Body of pancreas (tissue), 4 donors: Measurements from ENCODE around the gene DUS2. TPM values are rescaled to one million over a fixed set of nuclear protein-coding genes. Genes with fewer than 3 reads are reported as not detected.

Experiments
- ATAC-seq: fragments of 150-250 bp; one replicate; pipeline ENCODE4 v1.9.1; 2016
- DNase-seq, 4 donors: peaks; one replicate each; pipeline ENCODE4 v3.0.0-alpha.2; 2019
- H3K27ac ChIP-seq, 4 donors: fragments of 200-600 bp; sonication (generic); 1 replicate in 3 of 4; 2 replicates in 1 of 4; pipeline versions ENCODE4 v1.5.1 to v1.6.1; 2016 to 2019; ENCODE audit warnings: mild to moderate bottlenecking in 1 of 4, mixed read lengths in 1 of 4, moderate library complexity in 1 of 4
- H3K27me3 ChIP-seq, 2 donors: fragments of 200-600 bp; sonication (generic); one replicate each; pipeline ENCODE4 v1.6.0; 2016; ENCODE audit warnings: mild to moderate bottlenecking in 1 of 2
- H3K36me3 ChIP-seq, 2 donors: fragments of 200-600 bp; sonication (generic); replicated peaks in 1 of 2; 2 replicates each; pipeline ENCODE4 v1.5.1; 2016; ENCODE audit warnings: low read depth in 2 of 2; ENCODE audit not compliant: insufficient read depth in 1 of 2
- H3K4me1 ChIP-seq: fragments of 200-600 bp; sonication (generic); one replicate; pipeline ENCODE4 v1.6.0; 2016
- H3K4me3 ChIP-seq, 2 donors: fragments of 200-600 bp; sonication (generic); 1 replicate in 1 of 2; 2 replicates in 1 of 2; pipeline ENCODE4 v1.5.1; 2016 to 2019
- H3K9me3 ChIP-seq, 3 donors: fragments of 200-600 bp; sonication (generic); 1 replicate in 2 of 3; 2 replicates in 1 of 3; pipeline ENCODE4 v1.5.1; 2016
- POLR2A ChIP-seq, 3 donors: fragments of 450-650 bp; IDR thresholded peaks; one replicate each; pipeline ENCODE4 v1.6.1; 2016; ENCODE audit warnings: antibody characterized with exemption in 3 of 3, mild to moderate bottlenecking in 2 of 3
- WGBS, 2 donors: methylation state at CpG; one replicate each; pipeline ENCODE4 v1.1.5; 2017; 5-methylcytosine and 5-hydroxymethylcytosine counted together
- intact Hi-C: fragments of 100-400 bp; cut with DNase I; formaldehyde crosslinking; loops from one replicate; pipeline ENCODE4 v1.15.1; 2023
- total RNA-seq, 2 donors: library from RNA; depleted of rRNA; stranded (reverse); fragments of >200 nt; gene quantifications; one replicate each; pipeline ENCODE4 v1.1.0, GENCODE V29; 2016
- TF ChIP-seq, protein P1 (sequence below), 7 experiments: fragments of 450-650 bp in 4 of 7; fragments of 200-600 bp in 3 of 7; sonication (generic) in 3 of 7; IDR thresholded peaks; one replicate each; pipeline ENCODE4 v1.5.1; 2016 to 2019; ENCODE audit warnings: antibody characterized with exemption in 7 of 7

The DUS2 gene
- total RNA-seq, 2 donors from 2014 or later, result 3.1 to 3.6 TPM

DNA sequence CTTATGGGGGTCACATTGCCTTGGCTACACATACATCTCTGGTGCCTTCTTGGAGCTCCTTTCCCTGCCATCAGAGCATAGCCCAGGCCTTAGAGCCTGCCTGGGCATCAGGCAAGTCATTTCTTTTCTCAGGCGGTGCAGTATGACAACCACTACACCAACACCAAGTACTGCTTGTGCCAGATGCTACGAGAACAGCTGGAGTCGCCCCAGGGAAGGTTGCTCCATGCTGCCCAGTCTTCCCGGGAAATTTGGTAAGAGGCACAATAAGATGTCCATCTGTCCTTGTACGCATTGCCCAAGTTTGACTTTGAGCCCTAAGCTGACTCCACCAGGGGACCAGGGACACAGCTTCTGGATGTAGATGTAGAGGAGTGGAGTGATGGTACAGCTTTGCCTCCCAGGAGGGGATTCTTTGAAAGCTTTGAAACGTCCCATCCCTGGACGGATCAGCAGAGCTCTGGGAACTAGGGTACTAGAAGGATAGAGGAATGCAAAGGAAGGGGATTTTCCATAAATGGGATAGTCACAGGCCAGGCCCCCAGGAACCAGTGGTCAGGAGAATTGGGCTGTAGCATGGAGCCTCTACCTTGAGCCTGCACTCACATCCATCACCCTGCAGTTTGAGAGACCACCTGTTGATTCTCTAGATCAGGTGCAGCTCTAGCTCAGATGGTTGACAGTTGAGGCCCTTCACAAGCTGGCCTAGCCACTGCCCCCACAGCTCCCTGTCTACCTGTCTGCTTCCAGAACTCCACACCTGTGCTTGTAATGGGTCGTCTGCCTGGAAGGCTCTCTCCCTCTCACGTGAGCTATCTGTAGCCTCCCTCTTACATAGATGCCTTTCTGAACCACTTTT, 51.0 kb downstream of the DUS2 start:
- WGBS, 2 donors, result 88% methylated on average over 5 to 9 of the region's 9 CpGs
- Histone ChIP-seq H3K27ac (no peak overlapping the region), H3K4me1 (peaks cover 7% of the 10 kb centered on the region), H3K36me3 (peaks cover 0 to 6% of the 10 kb centered on the region in 2 donors), H3K27me3 (no peaks in the 10 kb centered on the region), H3K9me3 (no peaks in the 10 kb centered on the region), H3K4me3 (no peak overlapping the region)
- intact Hi-C loops, result no loop called here
- DNase-seq, result no peak
- TF ChIP-seq, protein P1, sequence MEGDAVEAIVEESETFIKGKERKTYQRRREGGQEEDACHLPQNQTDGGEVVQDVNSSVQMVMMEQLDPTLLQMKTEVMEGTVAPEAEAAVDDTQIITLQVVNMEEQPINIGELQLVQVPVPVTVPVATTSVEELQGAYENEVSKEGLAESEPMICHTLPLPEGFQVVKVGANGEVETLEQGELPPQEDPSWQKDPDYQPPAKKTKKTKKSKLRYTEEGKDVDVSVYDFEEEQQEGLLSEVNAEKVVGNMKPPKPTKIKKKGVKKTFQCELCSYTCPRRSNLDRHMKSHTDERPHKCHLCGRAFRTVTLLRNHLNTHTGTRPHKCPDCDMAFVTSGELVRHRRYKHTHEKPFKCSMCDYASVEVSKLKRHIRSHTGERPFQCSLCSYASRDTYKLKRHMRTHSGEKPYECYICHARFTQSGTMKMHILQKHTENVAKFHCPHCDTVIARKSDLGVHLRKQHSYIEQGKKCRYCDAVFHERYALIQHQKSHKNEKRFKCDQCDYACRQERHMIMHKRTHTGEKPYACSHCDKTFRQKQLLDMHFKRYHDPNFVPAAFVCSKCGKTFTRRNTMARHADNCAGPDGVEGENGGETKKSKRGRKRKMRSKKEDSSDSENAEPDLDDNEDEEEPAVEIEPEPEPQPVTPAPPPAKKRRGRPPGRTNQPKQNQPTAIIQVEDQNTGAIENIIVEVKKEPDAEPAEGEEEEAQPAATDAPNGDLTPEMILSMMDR (IDR thresholded peaks at IDR 0.05), result no peak
- TF ChIP-seq POLR2A (IDR thresholded peaks at IDR 0.05), result no peak
- ATAC-seq, result no peak

DNA sequence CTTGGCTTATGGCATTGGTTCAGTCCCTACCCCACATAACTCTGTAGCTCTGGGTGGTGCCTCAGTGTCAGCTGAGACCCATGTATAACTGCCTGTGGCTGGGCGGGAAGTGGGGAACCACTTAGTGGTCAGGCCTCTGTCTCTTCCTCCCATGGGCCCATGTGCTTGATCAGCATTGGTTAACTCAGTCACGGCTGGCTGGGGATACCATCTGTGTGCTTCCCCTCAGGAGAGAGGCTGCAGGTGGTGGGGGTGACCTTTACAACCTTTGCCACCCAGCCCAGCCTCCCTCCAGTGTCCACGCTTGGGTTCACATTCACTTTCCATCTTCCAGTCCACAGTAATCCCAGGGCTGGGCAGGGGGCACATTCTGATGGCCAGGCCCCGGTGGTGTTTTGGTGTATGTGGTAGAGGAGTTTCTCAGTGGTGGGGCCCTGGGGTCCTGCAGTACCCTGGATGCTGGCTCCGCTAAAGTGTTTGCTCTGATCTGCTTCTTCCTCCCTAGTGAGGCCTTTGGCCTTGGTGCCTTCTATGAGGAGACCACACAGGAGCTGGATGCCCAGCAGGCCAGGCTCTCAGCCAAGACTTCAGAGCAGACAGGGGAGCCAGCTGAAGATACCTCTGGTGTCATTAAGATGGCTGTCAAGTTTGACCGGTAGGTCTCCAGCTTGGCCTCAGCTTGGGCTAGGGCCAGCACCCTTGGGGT, 51.9 kb downstream of the DUS2 start:
- H3K27me3 ChIP-seq, result no peaks in the 10 kb centered on the region
- H3K27ac ChIP-seq, result no peak overlapping the region
- WGBS, 2 donors, result 81 to 90% methylated on average over 5 to 6 of the region's 6 CpGs
- H3K9me3 ChIP-seq, result no peaks in the 10 kb centered on the region
- peaks cover 0 to 6% of the 10 kb centered on the region in 2 donors for H3K36me3 ChIP-seq
- H3K4me3 ChIP-seq, result no peak overlapping the region
- peaks cover 2% of the 10 kb centered on the region for H3K4me1 ChIP-seq
- intact Hi-C loops, result no loop called here
- DNase-seq (peak in 2 of 4 donors; percentile 27 to 40), ATAC-seq (no peak)
- TF ChIP-seq POLR2A (IDR thresholded peaks at IDR 0.05), result no peak
- TF ChIP-seq, protein P1 (IDR thresholded peaks at IDR 0.05), result no peak

DNA sequence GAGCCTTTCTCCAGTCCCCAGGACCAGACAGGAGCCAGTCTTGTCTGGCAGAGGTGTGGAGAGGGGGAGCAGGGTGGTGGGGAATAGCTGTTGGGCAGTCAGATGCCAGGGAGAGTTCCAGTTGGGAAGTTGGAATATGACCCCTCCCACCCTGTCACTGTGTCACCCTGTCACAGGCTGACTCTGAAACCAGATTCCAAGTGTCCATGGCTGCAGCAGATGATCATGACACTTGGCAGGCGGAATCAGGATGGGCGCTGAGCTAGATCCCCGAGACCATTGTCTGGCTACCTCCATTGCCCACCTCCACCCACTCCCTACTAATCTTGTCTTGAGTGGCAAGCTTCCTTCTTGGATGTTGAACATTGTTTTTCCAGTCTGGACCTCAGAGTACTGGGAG, 52.9 kb downstream of the DUS2 start:
- TF ChIP-seq POLR2A (IDR thresholded peaks at IDR 0.05), result no peak
- TF ChIP-seq, protein P1 (IDR thresholded peaks at IDR 0.05), result no peak
- intact Hi-C loops, result no loop called here
- H3K27ac ChIP-seq, result no peak overlapping the region
- no peaks in the 10 kb centered on the region for H3K9me3 ChIP-seq
- H3K4me1 ChIP-seq, result peaks cover 8% of the 10 kb centered on the region
- ATAC-seq (no peak), DNase-seq (no peak)
- H3K4me3 ChIP-seq, result no peak overlapping the region
- peaks cover 0 to 6% of the 10 kb centered on the region in 2 donors for H3K36me3 ChIP-seq
- 81 to 94% methylated on average over 3 of the region's 3 CpGs for WGBS, 2 donors
- no peaks in the 10 kb centered on the region for H3K27me3 ChIP-seq

DNA sequence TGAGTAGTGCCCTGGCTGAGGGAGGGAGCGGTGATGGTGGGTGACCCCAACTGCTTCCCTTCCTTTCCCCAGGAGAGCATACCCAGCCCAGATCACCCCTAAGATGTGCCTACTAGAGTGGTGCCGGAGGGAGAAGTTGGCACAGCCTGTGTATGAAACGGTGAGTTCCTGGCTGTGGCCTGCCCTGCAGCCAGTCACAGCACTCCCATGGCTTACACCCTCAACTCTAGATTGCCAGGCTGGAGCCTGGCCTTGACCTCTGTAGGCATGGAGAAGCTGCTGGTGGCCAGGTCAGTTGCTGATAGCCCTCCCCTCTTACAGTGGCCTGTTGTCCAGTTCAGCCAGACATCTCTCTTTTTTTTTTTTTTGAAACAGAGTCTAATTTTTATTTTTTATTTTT, 53.5 kb downstream of the DUS2 start:
- H3K27ac ChIP-seq, result no peak overlapping the region
- H3K4me1 ChIP-seq, result peaks cover 8% of the 10 kb centered on the region
- DNase-seq (no peak), ATAC-seq (no peak)
- no peak overlapping the region for H3K4me3 ChIP-seq
- no peaks in the 10 kb centered on the region for H3K9me3 ChIP-seq
- WGBS, 2 donors, result 92% methylated on average over 2 to 3 of the region's 3 CpGs
- H3K36me3 ChIP-seq, result peaks cover 0 to 2% of the 10 kb centered on the region in 2 donors
- H3K27me3 ChIP-seq, result no peaks in the 10 kb centered on the region
- no peak for TF ChIP-seq POLR2A (IDR thresholded peaks at IDR 0.05)
- TF ChIP-seq, protein P1 (IDR thresholded peaks at IDR 0.05), result no peak
- intact Hi-C loops, result no loop called here
